ENCODE data around the gene VWF.
"Not testable (repeated sequence)": the region's sequence is repeated elsewhere in the genome, so short reads cannot be mapped to it uniquely, and the experiment has no call there.

Gene VWF

DNA sequence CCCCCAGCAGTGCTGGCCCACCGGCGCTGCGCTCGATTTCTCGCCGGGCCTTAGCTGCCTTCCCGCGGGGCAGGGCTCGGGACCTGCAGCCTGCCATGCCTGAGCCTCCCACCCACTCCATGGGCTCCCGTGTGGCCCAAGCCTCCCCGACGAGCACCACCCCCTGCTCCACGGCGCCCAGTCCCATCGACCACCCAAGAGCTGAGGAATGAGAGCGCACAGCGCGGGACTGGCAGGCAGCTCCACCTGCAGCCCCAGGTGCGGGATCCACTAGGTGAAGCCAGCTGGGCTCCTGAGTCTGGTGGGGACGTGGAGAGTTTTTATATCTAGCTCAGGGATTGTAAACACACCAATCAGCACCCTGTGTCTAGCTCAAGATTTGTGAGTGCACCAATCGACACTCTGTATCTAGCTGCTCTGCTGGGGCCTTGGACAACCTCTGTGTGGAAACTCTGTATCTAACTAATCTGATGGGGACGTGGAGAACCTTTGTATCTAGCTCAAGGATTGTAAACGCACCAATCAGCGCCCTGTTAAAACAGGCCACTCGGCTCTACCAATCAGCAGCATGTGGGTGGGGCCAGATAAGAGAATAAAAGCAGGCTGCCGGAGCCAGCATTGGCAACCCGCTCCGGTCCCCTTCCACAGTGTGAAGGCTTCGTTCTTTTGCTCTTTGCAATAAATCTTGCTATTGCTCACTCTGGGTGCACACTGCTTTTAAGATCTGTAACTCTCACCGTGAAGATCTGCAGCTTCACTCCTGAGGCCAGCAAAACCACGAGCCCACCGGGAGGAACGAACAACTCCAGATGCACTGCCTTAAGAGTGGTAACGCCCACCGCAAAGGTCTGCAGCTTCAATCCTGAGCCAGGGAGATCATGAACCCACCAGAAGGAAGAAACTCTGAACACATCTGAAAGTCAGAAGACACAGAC is 18.2 kb upstream of the VWF start:
- H3K9ac ChIP-seq (ENCODE audit: low read length); H3K4me1 ChIP-seq (ENCODE audit: insufficient read depth, low read length); H3K4me3 ChIP-seq (ENCODE audit: low read depth in 1 of 2, low read length in 2 of 2); H3K27ac ChIP-seq (ENCODE audit: low read depth, low read length); H3K9me3 ChIP-seq (ENCODE audit: low read length); H3K27me3 ChIP-seq (ENCODE audit: control insufficient read depth in 1 of 2, insufficient read depth in 2 of 2, low read length in 2 of 2); H3K36me3 ChIP-seq (ENCODE audit: insufficient read depth, low read length): not testable (repeated sequence)

DNA sequence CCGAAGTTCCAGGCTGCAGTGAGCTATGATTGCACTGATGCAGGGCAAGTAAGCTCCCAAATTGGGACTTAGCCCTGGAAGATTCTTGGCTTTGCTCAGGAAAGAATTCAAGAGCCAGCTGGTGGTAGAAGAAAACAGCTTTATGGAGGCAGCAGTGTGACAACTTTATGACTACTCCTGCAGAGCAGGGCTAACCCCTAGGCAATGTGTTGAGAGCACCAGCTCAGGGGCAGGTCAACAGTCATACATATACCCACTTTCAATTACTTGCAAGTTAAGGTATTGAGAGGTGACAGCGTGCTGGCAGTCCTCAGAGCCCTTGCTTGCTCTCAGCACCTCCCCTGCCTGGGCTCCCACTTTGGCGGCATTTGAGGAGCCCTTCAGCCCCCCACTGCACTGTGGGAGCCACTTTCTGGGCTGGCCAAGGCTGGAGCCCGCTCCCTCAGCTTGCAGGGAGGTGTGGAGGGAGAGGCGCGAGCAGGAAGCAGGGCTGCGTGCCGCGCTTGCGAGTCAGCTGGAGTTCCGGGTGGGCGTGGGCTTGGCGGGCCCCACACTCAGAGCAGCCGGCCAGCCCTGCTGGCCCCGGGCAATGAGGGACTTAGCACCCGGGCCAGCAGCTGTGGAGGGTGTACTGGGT is 17.4 kb upstream of the VWF start:
- not testable (repeated sequence) for H3K36me3 ChIP-seq (ENCODE audit: insufficient read depth, low read length); H3K27ac ChIP-seq (ENCODE audit: low read depth, low read length); H3K4me3 ChIP-seq (ENCODE audit: low read depth in 1 of 2, low read length in 2 of 2); H3K27me3 ChIP-seq (ENCODE audit: control insufficient read depth in 1 of 2, insufficient read depth in 2 of 2, low read length in 2 of 2); H3K9me3 ChIP-seq (ENCODE audit: low read length); H3K4me1 ChIP-seq (ENCODE audit: insufficient read depth, low read length); H3K9ac ChIP-seq (ENCODE audit: low read length)

DNA sequence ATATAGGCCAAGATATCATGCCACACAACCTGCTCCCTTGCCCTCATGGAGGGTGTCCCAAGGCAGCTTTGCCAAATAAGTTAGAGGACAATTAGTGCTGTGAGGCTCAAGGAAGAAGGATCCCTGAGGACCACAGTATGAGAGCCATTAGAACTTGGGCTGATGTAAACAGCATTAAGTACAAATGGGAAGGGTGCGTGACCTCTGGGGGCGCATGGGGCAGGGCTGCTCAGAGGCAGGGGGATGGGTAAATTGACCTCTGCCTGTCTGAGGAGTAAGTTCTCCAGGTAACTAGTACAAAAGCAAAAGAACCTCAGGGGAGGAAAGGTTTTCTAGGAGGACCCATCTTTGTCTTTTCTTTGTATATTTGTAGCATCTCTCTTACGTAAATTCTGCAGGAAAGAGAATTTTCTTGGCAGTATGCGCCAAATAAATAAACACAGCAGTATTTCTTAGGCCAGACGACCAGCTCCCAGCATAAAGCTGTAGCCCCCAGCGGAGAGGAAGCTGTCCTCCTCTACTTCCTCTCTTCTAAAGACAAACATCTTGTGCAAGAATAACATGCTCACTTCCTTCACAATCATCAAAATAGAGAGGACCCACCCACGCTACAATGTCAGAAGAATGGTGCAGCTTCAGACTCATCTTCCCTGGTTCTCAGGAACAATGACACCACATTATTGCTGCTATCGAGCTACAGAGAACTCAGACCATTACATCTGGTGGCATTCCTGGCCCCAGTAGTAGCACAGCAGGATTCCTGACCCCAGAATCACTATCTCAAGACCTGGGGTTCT is 16.4 kb upstream of the VWF start:
- H3K4me3 ChIP-seq (ENCODE audit: low read depth in 1 of 2, low read length in 2 of 2) = no peak overlapping the region
- H3K4me1 ChIP-seq (ENCODE audit: insufficient read depth, low read length) = no peaks in the 10 kb centered on the region
- H3K9me3 ChIP-seq (ENCODE audit: low read length) = no peaks in the 10 kb centered on the region
- H3K9ac ChIP-seq (ENCODE audit: low read length) = no peak overlapping the region
- H3K27ac ChIP-seq (ENCODE audit: low read depth, low read length) = no peak overlapping the region
- H3K36me3 ChIP-seq (ENCODE audit: insufficient read depth, low read length) = no peaks in the 10 kb centered on the region
- H3K27me3 ChIP-seq (ENCODE audit: control insufficient read depth in 1 of 2, insufficient read depth in 2 of 2, low read length in 2 of 2) = no peaks in the 10 kb centered on the region

DNA sequence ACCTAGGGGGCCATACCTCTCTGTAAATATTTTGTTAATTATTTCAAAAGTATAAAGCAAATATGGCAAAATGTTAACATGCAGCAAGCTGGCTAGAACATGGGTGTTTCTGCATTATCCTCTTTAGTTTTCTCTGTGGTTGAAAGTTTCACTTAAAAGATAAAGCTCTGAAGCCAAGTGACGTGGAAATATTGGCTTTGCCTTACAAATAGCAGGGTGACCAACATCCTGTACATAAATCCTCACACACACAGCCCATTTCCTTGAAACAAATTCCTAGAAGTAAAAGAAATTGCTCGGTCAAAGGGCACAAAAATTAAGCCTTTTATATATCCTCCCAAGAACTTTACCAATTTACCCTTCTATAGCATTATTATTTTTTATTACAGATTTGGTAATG is 10.6 kb upstream of the VWF start:
- H3K27me3 ChIP-seq (ENCODE audit: control insufficient read depth in 1 of 2, insufficient read depth in 2 of 2, low read length in 2 of 2) = no peaks in the 10 kb centered on the region
- H3K9me3 ChIP-seq (ENCODE audit: low read length) = no peaks in the 10 kb centered on the region
- H3K9ac ChIP-seq (ENCODE audit: low read length) = no peak overlapping the region
- no peak overlapping the region for H3K4me3 ChIP-seq (ENCODE audit: low read depth in 1 of 2, low read length in 2 of 2)
- H3K36me3 ChIP-seq (ENCODE audit: insufficient read depth, low read length) = no peaks in the 10 kb centered on the region
- no peak overlapping the region for H3K27ac ChIP-seq (ENCODE audit: low read depth, low read length)
- no peaks in the 10 kb centered on the region for H3K4me1 ChIP-seq (ENCODE audit: insufficient read depth, low read length)

DNA sequence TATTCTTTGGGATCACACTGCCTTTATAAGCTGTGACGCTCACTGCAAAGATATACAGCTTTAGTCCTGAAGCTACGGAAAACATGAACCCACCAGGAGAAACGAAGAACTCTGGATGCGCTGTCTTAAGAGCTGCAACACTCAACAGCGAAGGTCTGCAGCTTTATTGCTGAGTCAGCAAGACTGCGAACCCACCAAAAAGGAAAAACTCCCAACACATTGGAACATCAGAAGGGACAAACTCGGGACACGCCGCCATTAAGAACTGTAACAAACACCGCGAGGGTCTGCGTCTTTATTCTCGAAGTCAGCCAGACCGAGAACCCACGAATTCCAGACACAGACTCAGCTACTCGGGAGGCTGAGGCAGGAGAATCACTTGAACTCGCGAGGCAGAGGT is 9.2 kb upstream of the VWF start:
- no peak overlapping the region for H3K27ac ChIP-seq (ENCODE audit: low read depth, low read length)
- no peaks in the 10 kb centered on the region for H3K27me3 ChIP-seq (ENCODE audit: control insufficient read depth in 1 of 2, insufficient read depth in 2 of 2, low read length in 2 of 2)
- H3K4me1 ChIP-seq (ENCODE audit: insufficient read depth, low read length) = no peaks in the 10 kb centered on the region
- H3K4me3 ChIP-seq (ENCODE audit: low read depth in 1 of 2, low read length in 2 of 2) = no peak overlapping the region
- no peak overlapping the region for H3K9ac ChIP-seq (ENCODE audit: low read length)
- H3K36me3 ChIP-seq (ENCODE audit: insufficient read depth, low read length) = no peaks in the 10 kb centered on the region
- H3K9me3 ChIP-seq (ENCODE audit: low read length) = no peaks in the 10 kb centered on the region

DNA sequence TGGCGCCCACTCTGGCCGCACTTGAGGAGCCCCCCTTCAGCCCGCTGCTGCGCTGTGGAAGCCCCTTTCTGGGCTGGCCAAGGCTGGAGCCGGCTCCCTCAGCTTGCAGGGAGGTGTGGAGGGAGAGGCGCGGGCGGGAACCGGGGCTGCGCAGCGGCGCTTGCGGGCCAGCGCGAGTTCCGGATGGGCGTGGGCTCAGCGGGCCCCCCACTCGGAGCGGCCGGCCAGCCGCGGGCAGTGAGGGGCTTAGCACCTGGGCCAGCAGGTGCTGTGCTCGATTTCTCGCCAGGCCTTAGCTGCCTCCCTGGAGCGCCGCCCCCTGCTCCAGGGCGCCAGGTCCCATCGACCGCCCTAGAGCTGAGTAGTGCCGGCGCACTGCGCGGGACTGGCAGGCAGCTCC is 8.0 kb upstream of the VWF start:
- Histone ChIP-seq H3K36me3 (ENCODE audit: insufficient read depth, low read length) (no peaks in the 10 kb centered on the region), H3K9ac (ENCODE audit: low read length) (no peak overlapping the region), H3K9me3 (ENCODE audit: low read length) (no peaks in the 10 kb centered on the region), H3K4me3 (ENCODE audit: low read depth in 1 of 2, low read length in 2 of 2) (no peak overlapping the region), H3K27me3 (ENCODE audit: control insufficient read depth in 1 of 2, insufficient read depth in 2 of 2, low read length in 2 of 2) (no peaks in the 10 kb centered on the region), H3K4me1 (ENCODE audit: insufficient read depth, low read length) (no peaks in the 10 kb centered on the region), H3K27ac (ENCODE audit: low read depth, low read length) (no peak overlapping the region)

DNA sequence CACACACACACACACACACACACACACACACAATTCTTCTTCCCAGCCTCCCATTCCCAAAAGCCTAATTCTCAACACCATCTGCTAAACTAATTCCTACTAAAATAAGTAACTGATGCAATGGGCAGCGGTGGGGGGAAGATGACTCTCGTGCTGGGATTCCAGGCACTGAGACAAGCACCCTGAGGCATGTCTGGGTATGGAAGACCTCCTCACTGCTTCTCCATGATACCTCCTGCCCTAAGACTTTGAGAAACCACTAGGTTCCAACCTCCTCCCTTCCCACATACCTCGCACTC is 789 bp upstream of the VWF start:
- Histone ChIP-seq H3K36me3 (ENCODE audit: insufficient read depth, low read length) (no peaks in the 10 kb centered on the region), H3K9ac (ENCODE audit: low read length) (no peak overlapping the region), H3K27me3 (ENCODE audit: control insufficient read depth in 1 of 2, insufficient read depth in 2 of 2, low read length in 2 of 2) (no peaks in the 10 kb centered on the region), H3K9me3 (ENCODE audit: low read length) (no peaks in the 10 kb centered on the region), H3K4me3 (ENCODE audit: low read depth in 1 of 2, low read length in 2 of 2) (no peak overlapping the region), H3K4me1 (ENCODE audit: insufficient read depth, low read length) (no peaks in the 10 kb centered on the region), H3K27ac (ENCODE audit: low read depth, low read length) (no peak overlapping the region)

DNA sequence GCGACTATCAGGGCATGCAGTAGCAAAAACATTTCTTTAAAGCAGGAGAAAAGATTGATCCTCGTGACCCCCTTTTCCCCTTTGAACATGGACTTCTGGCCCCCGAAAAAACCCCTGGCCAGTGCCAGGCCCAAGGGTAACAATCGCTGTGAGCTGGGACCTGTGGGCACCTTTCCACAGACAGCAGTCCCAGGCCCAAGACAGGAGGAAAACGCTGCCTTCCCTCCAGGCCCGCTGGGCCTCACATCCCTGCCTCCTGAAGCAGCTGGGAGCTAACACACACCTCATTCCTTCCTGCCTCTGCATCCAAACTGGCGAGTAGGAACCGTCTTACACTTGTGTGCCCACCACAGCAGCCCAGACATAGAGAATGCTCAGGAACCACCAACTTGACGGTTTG is 1.2 kb downstream of the VWF start:
- Histone ChIP-seq H3K9me3 (ENCODE audit: low read length) (no peaks in the 10 kb centered on the region), H3K4me1 (ENCODE audit: insufficient read depth, low read length) (no peaks in the 10 kb centered on the region), H3K27ac (ENCODE audit: low read depth, low read length) (no peak overlapping the region), H3K9ac (ENCODE audit: low read length) (no peak overlapping the region), H3K4me3 (ENCODE audit: low read depth in 1 of 2, low read length in 2 of 2) (peak overlapping the region in 1 of 2 donors; percentile 5), H3K36me3 (ENCODE audit: insufficient read depth, low read length) (no peaks in the 10 kb centered on the region), H3K27me3 (ENCODE audit: control insufficient read depth in 1 of 2, insufficient read depth in 2 of 2, low read length in 2 of 2) (no peaks in the 10 kb centered on the region)

DNA sequence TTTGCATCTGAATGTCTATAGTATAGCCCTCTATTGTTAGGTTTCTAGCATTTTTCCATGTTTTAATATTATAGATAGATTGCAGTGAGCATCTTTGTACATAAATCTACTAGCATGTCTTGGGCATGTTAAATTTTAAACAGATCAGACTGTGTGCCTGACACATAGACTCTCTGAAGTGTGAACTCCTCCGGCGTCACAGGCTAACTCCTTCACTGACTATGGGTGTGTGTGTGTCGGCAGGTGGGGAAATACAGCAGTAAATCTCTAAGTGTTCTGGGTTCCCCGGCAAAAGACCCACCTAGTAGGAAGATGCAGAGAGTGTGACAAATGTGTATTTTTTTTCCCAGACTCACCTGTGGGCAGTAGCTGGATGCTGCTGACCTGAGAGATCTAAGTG is 2.3 kb downstream of the VWF start:
- H3K4me3 ChIP-seq (ENCODE audit: low read depth in 1 of 2, low read length in 2 of 2) = no peak overlapping the region
- no peaks in the 10 kb centered on the region for H3K9me3 ChIP-seq (ENCODE audit: low read length)
- H3K4me1 ChIP-seq (ENCODE audit: insufficient read depth, low read length) = no peaks in the 10 kb centered on the region
- H3K9ac ChIP-seq (ENCODE audit: low read length) = no peak overlapping the region
- H3K27me3 ChIP-seq (ENCODE audit: control insufficient read depth in 1 of 2, insufficient read depth in 2 of 2, low read length in 2 of 2) = no peaks in the 10 kb centered on the region
- H3K36me3 ChIP-seq (ENCODE audit: insufficient read depth, low read length) = no peaks in the 10 kb centered on the region
- no peak overlapping the region for H3K27ac ChIP-seq (ENCODE audit: low read depth, low read length)

DNA sequence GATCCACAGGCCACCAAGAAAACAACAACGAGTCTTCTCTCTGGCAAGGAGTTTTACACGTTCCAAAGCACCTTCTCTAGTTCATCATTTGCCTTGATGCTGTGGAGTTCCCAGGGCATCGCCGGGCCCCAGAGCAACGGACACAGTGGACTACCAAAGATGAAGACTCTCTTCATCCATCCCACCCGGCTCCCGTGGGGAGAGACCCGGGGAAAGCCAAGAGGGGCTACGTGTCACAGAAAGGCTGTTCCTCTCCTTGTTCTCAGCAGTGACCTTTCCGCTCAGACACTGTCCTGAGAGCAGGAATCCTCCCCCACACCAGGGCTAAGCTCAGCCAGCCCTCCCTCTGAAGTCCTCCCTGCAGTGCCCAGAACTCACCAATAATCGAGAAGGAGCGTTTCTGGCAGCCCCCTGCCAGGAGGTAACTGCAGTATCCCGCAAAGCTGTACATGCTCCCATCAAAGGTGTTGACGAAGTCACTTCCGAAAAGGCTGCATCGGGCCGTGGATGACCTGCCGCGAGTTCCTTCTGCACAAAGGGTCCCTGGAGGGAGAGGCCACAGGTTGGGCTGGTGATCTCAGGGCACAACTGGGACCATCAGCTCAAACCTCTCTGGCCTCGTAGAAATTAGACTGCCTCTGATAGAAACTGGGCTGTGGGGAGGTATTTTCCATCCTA is 3.5 kb downstream of the VWF start:
- Histone ChIP-seq H3K4me3 (ENCODE audit: low read depth in 1 of 2, low read length in 2 of 2) (no peak overlapping the region), H3K9ac (ENCODE audit: low read length) (no peak overlapping the region), H3K27ac (ENCODE audit: low read depth, low read length) (no peak overlapping the region), H3K27me3 (ENCODE audit: control insufficient read depth in 1 of 2, insufficient read depth in 2 of 2, low read length in 2 of 2) (no peaks in the 10 kb centered on the region), H3K4me1 (ENCODE audit: insufficient read depth, low read length) (no peaks in the 10 kb centered on the region), H3K9me3 (ENCODE audit: low read length) (no peaks in the 10 kb centered on the region), H3K36me3 (ENCODE audit: insufficient read depth, low read length) (no peaks in the 10 kb centered on the region)

DNA sequence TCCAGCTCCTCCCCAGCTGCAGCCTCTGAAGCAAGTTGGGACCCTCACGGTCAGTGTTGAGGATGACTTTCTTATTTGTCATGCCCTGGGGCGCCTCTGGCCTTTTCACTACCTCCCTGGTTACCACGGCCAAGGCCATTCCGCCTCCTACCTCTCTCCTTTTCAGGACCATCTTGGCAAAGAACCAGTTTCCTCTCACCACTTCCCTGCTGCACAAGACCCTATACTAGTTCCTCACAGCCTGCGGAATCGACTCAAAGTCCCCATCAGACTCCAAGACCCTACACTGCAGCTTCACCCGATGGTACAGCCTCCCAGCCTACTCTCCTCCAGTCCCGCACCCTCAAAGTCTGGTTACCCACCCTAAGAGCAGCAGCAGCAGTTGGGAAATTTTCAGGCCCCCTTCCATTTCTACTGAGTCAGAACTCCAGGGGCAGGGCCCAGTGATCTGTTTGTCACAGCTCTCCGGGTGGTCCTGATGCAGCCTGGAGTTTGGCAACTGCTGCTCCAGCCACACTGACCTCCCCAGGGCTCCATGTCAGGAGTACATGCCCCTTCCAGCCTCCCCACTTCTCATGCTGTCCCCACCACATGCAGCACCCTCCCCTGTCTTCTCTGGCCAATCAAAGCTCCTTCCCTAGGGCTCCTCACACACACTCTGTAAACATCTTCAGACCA is 5.4 kb downstream of the VWF start:
- Histone ChIP-seq H3K9me3 (ENCODE audit: low read length) (no peaks in the 10 kb centered on the region), H3K4me3 (ENCODE audit: low read depth in 1 of 2, low read length in 2 of 2) (no peak overlapping the region), H3K27me3 (ENCODE audit: control insufficient read depth in 1 of 2, insufficient read depth in 2 of 2, low read length in 2 of 2) (no peaks in the 10 kb centered on the region), H3K36me3 (ENCODE audit: insufficient read depth, low read length) (no peaks in the 10 kb centered on the region), H3K9ac (ENCODE audit: low read length) (no peak overlapping the region), H3K27ac (ENCODE audit: low read depth, low read length) (no peak overlapping the region), H3K4me1 (ENCODE audit: insufficient read depth, low read length) (no peaks in the 10 kb centered on the region)

Data from muscle layer of colon (tissue), 2 donors.